GM23338 (cell line): ENCODE measurements around the gene KBTBD4. TPM values are rescaled to one million over a fixed set of nuclear protein-coding genes. Genes with fewer than 3 reads are reported as not detected.
A peak's percentile ranks its signal among the peaks of the same experiment; 100 is the strongest.

Source experiments
- ATAC-seq: fragments of 200-7000 bp; cut with Tn5 transposase; 3 replicates; pipeline ENCODE4 v1.9.1; 2020
- DNase-seq: peaks from one replicate; pipeline ENCODE4 v3.0.0-alpha.2; 2015; ENCODE audit warnings: low spot score
- H2AFZ ChIP-seq: fragments of 200-600 bp; sonication (generic); 2 replicates; pipeline ENCODE4 v1.8.0; 2016; ENCODE audit warnings: antibody characterized with exemption, mild to moderate bottlenecking, moderate library complexity
- H3F3A ChIP-seq: fragments of 200-600 bp; sonication (generic); replicated peaks from 2 replicates; pipeline ENCODE4 v1.8.0; 2017; ENCODE audit warnings: antibody characterized with exemption, mixed run types, low read depth
- H3K27ac ChIP-seq: fragments of 200-600 bp; sonication (generic); 2 replicates; pipeline ENCODE4 v1.6.1; 2016; ENCODE audit warnings: low read depth
- H3K27me3 ChIP-seq: fragments of 200-600 bp; sonication (generic); 2 replicates; pipeline ENCODE4 v1.8.0; 2016; ENCODE audit warnings: mild to moderate bottlenecking, mixed run types, moderate library complexity; ENCODE audit not compliant: insufficient read depth
- H3K36me3 ChIP-seq: fragments of 200-600 bp; sonication (generic); 2 replicates; pipeline ENCODE4 v1.8.0; 2016; ENCODE audit warnings: mild to moderate bottlenecking; ENCODE audit not compliant: insufficient read depth
- H3K4me1 ChIP-seq: fragments of 200-600 bp; sonication (generic); 2 replicates; pipeline ENCODE4 v1.8.0; 2016; ENCODE audit warnings: mild to moderate bottlenecking, moderate library complexity; ENCODE audit not compliant: insufficient read depth
- H3K4me2 ChIP-seq: fragments of 200-600 bp; sonication (generic); 2 replicates; pipeline ENCODE4 v1.7.1; 2017; ENCODE audit warnings: mixed run types
- H3K4me3 ChIP-seq: fragments of 200-600 bp; sonication (generic); 2 replicates; pipeline ENCODE4 v1.6.1; 2016; ENCODE audit warnings: mixed run types
- H3K79me2 ChIP-seq: fragments of 200-600 bp; sonication (generic); replicated peaks from 2 replicates; pipeline ENCODE4 v1.8.0; 2017; ENCODE audit warnings: mild to moderate bottlenecking; ENCODE audit not compliant: insufficient read depth
- H3K9me2 ChIP-seq: fragments of 200-600 bp; sonication (generic); 2 replicates; pipeline ENCODE4 v1.8.0; 2017; ENCODE audit not compliant: insufficient read depth
- H4K20me1 ChIP-seq: fragments of 200-600 bp; sonication (generic); replicated peaks from 2 replicates; pipeline ENCODE4 v1.8.0; 2017; ENCODE audit warnings: mild to moderate bottlenecking; ENCODE audit not compliant: insufficient read depth
- H3K27ac Mint-ChIP-seq: 2 replicates; pipeline ENCODE4 v1.8.0; 2020; ENCODE audit warnings: inconsistent platforms, mild to moderate bottlenecking, moderate library complexity, mixed read lengths
- H3K27me3 Mint-ChIP-seq: 3 replicates; pipeline ENCODE4 v1.8.0; 2022; ENCODE audit warnings: low read depth, mild to moderate bottlenecking, moderate library complexity, mixed read lengths, inconsistent platforms; ENCODE audit not compliant: insufficient read depth, poor library complexity
- H3K36me3 Mint-ChIP-seq: 3 replicates; pipeline ENCODE4 v1.8.0; 2021; ENCODE audit warnings: low read depth, mild to moderate bottlenecking, inconsistent platforms, moderate library complexity, mixed read lengths
- H3K4me1 Mint-ChIP-seq: 3 replicates; pipeline ENCODE4 v1.8.0; 2020; ENCODE audit warnings: mild to moderate bottlenecking, inconsistent platforms, mixed read lengths
- H3K4me3 Mint-ChIP-seq: 3 replicates; pipeline ENCODE4 v1.8.0; 2021; ENCODE audit warnings: moderate library complexity, mild to moderate bottlenecking, inconsistent platforms, mixed read lengths
- H3K9me3 Mint-ChIP-seq: 3 replicates; pipeline ENCODE4 v1.8.0; 2020; ENCODE audit warnings: moderate library complexity, mild to moderate bottlenecking, inconsistent platforms, mixed read lengths
- CREB1 ChIP-seq: fragments of 250-450 bp; sonication (Bioruptor Pico); IDR thresholded peaks from 2 replicates; pipeline ENCODE4 v1.5.0; 2020; ENCODE audit warnings: low read depth, mild to moderate bottlenecking, moderate library complexity
- CTCF ChIP-seq, 2 experiments: fragments of 200-600 bp in 1 of 2; sonication (generic) in 1 of 2; conservative IDR thresholded peaks; 2 replicates each; pipeline versions ENCODE4 v1.5.1 to v1.6.1; 2016 to 2017; ENCODE audit warnings: antibody characterized with exemption in 2 of 2, low read depth in 2 of 2, mild to moderate bottlenecking in 2 of 2, moderate library complexity in 1 of 2
- ETS1 ChIP-seq: IDR thresholded peaks from 2 replicates; pipeline ENCODE4 v1.6.1; 2016; ENCODE audit warnings: antibody characterized with exemption
- JUNB ChIP-seq: IDR thresholded peaks from one replicate; pipeline ENCODE4 v1.6.1; 2016; ENCODE audit warnings: antibody characterized with exemption; ENCODE audit not compliant: unreplicated experiment
- NANOG ChIP-seq: IDR thresholded peaks from 2 replicates; pipeline ENCODE4 v1.6.1; 2016; ENCODE audit warnings: antibody characterized with exemption, borderline replicate concordance
- POLR2AphosphoS5 ChIP-seq: IDR thresholded peaks from 2 replicates; pipeline ENCODE4 v1.6.1; 2016; ENCODE audit warnings: antibody characterized with exemption, low read depth
- STAT1 ChIP-seq: IDR thresholded peaks from one replicate; pipeline ENCODE4 v1.6.1; 2016; ENCODE audit warnings: antibody characterized with exemption; ENCODE audit not compliant: unreplicated experiment
- ZNF114 ChIP-seq: fragments of 250-450 bp; sonication (Bioruptor Pico); IDR thresholded peaks from 2 replicates; pipeline ENCODE4 v1.5.0; 2020; ENCODE audit warnings: mild to moderate bottlenecking, moderate library complexity
- polyA plus RNA-seq: library from polyadenylated mRNA; unstranded; fragments of >200 nt; fragmentation: Nextera tagmentation; extraction: Ambion mirVana; gene quantifications from 2 replicates; pipeline ENCODE4 v1.2.1, GENCODE V29; 2016
- total RNA-seq: library from RNA; depleted of rRNA; stranded (reverse); fragments of >200 nt; shearing (Covaris generic); gene quantifications from 2 replicates; pipeline ENCODE4 v1.2.3, GENCODE V29; 2014
- TF ChIP-seq, protein P1 (sequence below): IDR thresholded peaks from one replicate; pipeline ENCODE4 v1.6.1; 2018; ENCODE audit warnings: antibody characterized with exemption; ENCODE audit not compliant: unreplicated experiment

KBTBD4 gene
- total and polyA plus RNA-seq, 2 experiments from 2014 or later, result 5.8 to 16.6 TPM

- Mint-ChIP-seq H3K4me3 (no peak within 1 kb of the TSS), H3K27ac (no peak within 1 kb of the TSS), H3K9me3 (no peaks in the 10 kb centered on the region), H3K27me3 (peaks cover 21% of the 10 kb centered on the region), H3K4me1 (no peaks in the 10 kb centered on the region; the same call in 2 of the 3 replicates), H3K36me3 (peaks cover 42% of the 10 kb centered on the region)
- Histone ChIP-seq H3K4me3 (no peak within 1 kb of the TSS), H2AFZ (no peak within 1 kb of the TSS), H3F3A (0 out of 2 replicates have a peak, but pooled peaks cover 3% of the 10 kb centered on the region), H3K27me3 (peaks cover 20% of the 10 kb centered on the region), H3K36me3 (peaks cover 14% of the 10 kb centered on the region), H3K27ac (no peak within 1 kb of the TSS), H3K79me2 (no peaks in the 10 kb centered on the region), H4K20me1 (peaks cover 3% of the 10 kb centered on the region; the same call in 1 of the 2 replicates), H3K9me2 (0 out of 2 replicates have a peak, but pooled peaks cover 6% of the 10 kb centered on the region), H3K4me1 (no peaks in the 10 kb centered on the region), H3K4me2 (no peak within 1 kb of the TSS)
- no peak for TF ChIP-seq ETS1
- no peak for ATAC-seq
- no peak for DNase-seq
These were observed 7.5 kb upstream of the KBTBD4 start, which contains the start of gene FAM180B for GRCh38 chr11:47586098-47586855. FAM180B (plus strand) TSS chr11:47586678; CDS start chr11:47586769, 91 bp downstream.

DNA sequence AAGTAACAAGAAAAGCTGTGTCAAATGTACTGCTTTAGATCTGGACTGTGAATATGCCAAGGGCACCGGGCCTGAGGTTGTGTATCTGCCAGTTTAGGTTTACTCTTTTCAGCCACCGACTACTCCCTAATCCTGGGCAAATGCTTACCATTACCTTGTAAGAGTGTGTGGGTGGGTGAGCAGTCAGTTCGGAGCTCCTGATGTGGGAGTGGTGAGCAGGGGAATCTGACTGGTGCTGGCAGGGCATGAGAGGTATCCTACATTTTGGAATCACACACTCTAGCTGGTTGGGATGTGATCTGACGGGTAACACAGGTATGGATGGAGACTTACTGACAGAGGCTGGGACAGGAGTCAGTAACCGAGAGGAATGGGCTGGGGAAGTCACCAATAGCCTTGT lies 5.1 kb upstream of the KBTBD4 start:
- H3K9me2 ChIP-seq, result no peaks in the 10 kb centered on the region
- no peak for TF ChIP-seq ZNF114
- no peak overlapping the region for H3K4me3 Mint-ChIP-seq
- peaks cover 16% of the 10 kb centered on the region for H3K36me3 ChIP-seq
- no peak overlapping the region for H3K4me3 ChIP-seq
- peaks cover 60% of the 10 kb centered on the region for H3K36me3 Mint-ChIP-seq
- peak overlapping the region; percentile 29; the same call in 1 of the 2 replicates for H3K27ac Mint-ChIP-seq
- DNase-seq, result no peak
- H3K27me3 ChIP-seq, result peaks cover 2% of the 10 kb centered on the region
- H3K4me1 Mint-ChIP-seq, result peaks cover 8% of the 10 kb centered on the region
- H3K27me3 Mint-ChIP-seq, result peaks cover 12% of the 10 kb centered on the region
- H3K79me2 ChIP-seq, result peaks cover 20% of the 10 kb centered on the region
- H2AFZ ChIP-seq, result no peak overlapping the region
- peaks cover 3% of the 10 kb centered on the region; the same call in 1 of the 3 replicates for H3K9me3 Mint-ChIP-seq
- peaks cover 10% of the 10 kb centered on the region; the same call in 1 of the 2 replicates for H4K20me1 ChIP-seq
- ATAC-seq, result no peak
- H3K4me2 ChIP-seq, result no peak overlapping the region
- 0 out of 2 replicates have a peak, but pooled peaks cover 3% of the 10 kb centered on the region for H3F3A ChIP-seq
- H3K4me1 ChIP-seq, result no peaks in the 10 kb centered on the region; the same call in 1 of the 2 replicates
- no peak overlapping the region for H3K27ac ChIP-seq

DNA sequence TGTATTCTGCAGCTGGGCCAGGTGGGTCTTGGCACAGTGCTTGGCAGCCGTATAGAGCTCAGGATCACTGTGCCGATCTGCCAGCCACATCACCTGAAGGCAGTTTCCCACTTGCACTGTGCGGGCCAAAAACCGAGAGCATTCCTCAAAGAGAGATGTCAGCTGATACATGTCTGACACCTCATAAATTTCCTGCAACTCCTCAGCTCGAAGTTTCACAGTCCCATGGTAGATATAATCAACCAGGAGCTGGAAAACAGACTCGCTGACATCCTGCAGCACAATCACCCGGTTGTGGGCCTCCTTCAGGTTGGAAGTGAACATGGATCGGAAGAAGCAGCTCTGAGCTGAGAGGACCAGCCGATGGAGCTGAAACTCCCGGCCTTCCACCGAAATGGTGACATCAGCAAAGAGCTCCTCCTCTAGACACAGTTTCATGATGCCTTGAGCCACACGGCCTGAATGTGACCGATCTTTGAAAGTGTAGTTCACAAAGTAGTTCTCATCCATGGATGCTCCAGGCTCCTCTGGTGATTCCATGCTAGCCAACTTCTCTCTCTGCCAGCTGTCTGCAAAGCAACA lies 1.2 kb downstream of the KBTBD4 start:
- 0 out of 2 replicates have a peak, but pooled peaks cover 9% of the 10 kb centered on the region for H3F3A ChIP-seq
- peaks cover 78% of the 10 kb centered on the region for H3K36me3 Mint-ChIP-seq
- H3K4me1 ChIP-seq, result peaks cover 7% of the 10 kb centered on the region
- H3K4me1 Mint-ChIP-seq, result peaks cover 21% of the 10 kb centered on the region
- DNase-seq (no peak), ATAC-seq (no peak)
- H3K27ac Mint-ChIP-seq, result 0 out of 2 replicates have a peak overlapping the region, but pooled peaks have one; percentile 67
- H4K20me1 ChIP-seq, result peaks cover 10% of the 10 kb centered on the region; the same call in 1 of the 2 replicates
- no peaks in the 10 kb centered on the region for H3K9me2 ChIP-seq
- peaks cover 3% of the 10 kb centered on the region; the same call in 1 of the 3 replicates for H3K9me3 Mint-ChIP-seq
- peaks cover 28% of the 10 kb centered on the region for H3K79me2 ChIP-seq
- no peaks in the 10 kb centered on the region for H3K27me3 ChIP-seq
- H3K27me3 Mint-ChIP-seq, result peaks cover 4% of the 10 kb centered on the region
- H3K36me3 ChIP-seq, result peaks cover 21% of the 10 kb centered on the region
- H3K4me2 ChIP-seq, result peak overlapping the region; percentile 100
- H3K27ac ChIP-seq, result 0 out of 2 replicates have a peak overlapping the region, but pooled peaks have one; percentile 99
- H2AFZ ChIP-seq, result no peak overlapping the region
- H3K4me3 Mint-ChIP-seq, result peak overlapping the region; percentile 93
- peak overlapping the region; percentile 84 for H3K4me3 ChIP-seq
- no peak for TF ChIP-seq STAT1
- no peak for TF ChIP-seq JUNB
- TF ChIP-seq ETS1, result no peak
- TF ChIP-seq POLR2AphosphoS5, result no peak
- TF ChIP-seq CREB1 (CRISPR knock-in tag), result no peak
- TF ChIP-seq ZNF114, result no peak
- no peak for TF ChIP-seq NANOG
- no peak for TF ChIP-seq CTCF (conservative IDR thresholded peaks at IDR 0.05; ENCODE audit: low read depth in 2 of 2)
- TF ChIP-seq, protein P1, sequence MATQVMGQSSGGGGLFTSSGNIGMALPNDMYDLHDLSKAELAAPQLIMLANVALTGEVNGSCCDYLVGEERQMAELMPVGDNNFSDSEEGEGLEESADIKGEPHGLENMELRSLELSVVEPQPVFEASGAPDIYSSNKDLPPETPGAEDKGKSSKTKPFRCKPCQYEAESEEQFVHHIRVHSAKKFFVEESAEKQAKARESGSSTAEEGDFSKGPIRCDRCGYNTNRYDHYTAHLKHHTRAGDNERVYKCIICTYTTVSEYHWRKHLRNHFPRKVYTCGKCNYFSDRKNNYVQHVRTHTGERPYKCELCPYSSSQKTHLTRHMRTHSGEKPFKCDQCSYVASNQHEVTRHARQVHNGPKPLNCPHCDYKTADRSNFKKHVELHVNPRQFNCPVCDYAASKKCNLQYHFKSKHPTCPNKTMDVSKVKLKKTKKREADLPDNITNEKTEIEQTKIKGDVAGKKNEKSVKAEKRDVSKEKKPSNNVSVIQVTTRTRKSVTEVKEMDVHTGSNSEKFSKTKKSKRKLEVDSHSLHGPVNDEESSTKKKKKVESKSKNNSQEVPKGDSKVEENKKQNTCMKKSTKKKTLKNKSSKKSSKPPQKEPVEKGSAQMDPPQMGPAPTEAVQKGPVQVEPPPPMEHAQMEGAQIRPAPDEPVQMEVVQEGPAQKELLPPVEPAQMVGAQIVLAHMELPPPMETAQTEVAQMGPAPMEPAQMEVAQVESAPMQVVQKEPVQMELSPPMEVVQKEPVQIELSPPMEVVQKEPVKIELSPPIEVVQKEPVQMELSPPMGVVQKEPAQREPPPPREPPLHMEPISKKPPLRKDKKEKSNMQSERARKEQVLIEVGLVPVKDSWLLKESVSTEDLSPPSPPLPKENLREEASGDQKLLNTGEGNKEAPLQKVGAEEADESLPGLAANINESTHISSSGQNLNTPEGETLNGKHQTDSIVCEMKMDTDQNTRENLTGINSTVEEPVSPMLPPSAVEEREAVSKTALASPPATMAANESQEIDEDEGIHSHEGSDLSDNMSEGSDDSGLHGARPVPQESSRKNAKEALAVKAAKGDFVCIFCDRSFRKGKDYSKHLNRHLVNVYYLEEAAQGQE, result no peak
